GM18517 (cell line): Measurements from ENCODE around the gene OSBPL5.

ENCODE experiments used
- ATAC-seq: cut with Tn5 transposase; IDR thresholded peaks from one replicate; pipeline ENCODE4 v1.9.1; 2021; ENCODE audit warnings: mild to moderate bottlenecking, moderate library complexity; ENCODE audit not compliant: unreplicated experiment

OSBPL5 gene

GRCh38 chr11:3152471-3153110, 12.5 kb downstream of the OSBPL5 start:
- no peak for ATAC-seq

- no peak for ATAC-seq
Observed at GRCh38 chr11:3150726-3151125, 14.4 kb downstream of the OSBPL5 start.

GRCh38 chr11:3149852-3150188, 15.3 kb downstream of the OSBPL5 start:
- ATAC-seq = no peak

GRCh38 chr11:3148990-3149851, 15.9 kb downstream of the OSBPL5 start:
- ATAC-seq = no peak

GRCh38 chr11:3148255-3148989, 16.7 kb downstream of the OSBPL5 start:
- ATAC-seq = no peak

- no peak for ATAC-seq
Observed at GRCh38 chr11:3147626-3148025, 17.5 kb downstream of the OSBPL5 start.

GRCh38 chr11:3147257-3147619, 17.9 kb downstream of the OSBPL5 start:
- no peak for ATAC-seq

- ATAC-seq = no peak
Observed at GRCh38 chr11:3146612-3147256, 18.4 kb downstream of the OSBPL5 start.

GRCh38 chr11:3145206-3145520, 19.9 kb downstream of the OSBPL5 start:
- ATAC-seq = no peak

GRCh38 chr11:3144296-3145205, 20.6 kb downstream of the OSBPL5 start:
- ATAC-seq = no peak

GRCh38 chr11:3143136-3143880, 21.8 kb downstream of the OSBPL5 start:
- ATAC-seq = no peak

- no peak for ATAC-seq
Observed at GRCh38 chr11:3140291-3140603, 24.9 kb downstream of the OSBPL5 start.

- no peak for ATAC-seq
Observed at GRCh38 chr11:3139481-3140290, 25.4 kb downstream of the OSBPL5 start.

GRCh38 chr11:3139086-3139440, 26.0 kb downstream of the OSBPL5 start:
- no peak for ATAC-seq

- no peak for ATAC-seq
Observed at GRCh38 chr11:3138178-3139085, 26.7 kb downstream of the OSBPL5 start.

GRCh38 chr11:3137486-3138177, 27.5 kb downstream of the OSBPL5 start:
- ATAC-seq = no peak

- no peak for ATAC-seq
Observed at GRCh38 chr11:3136546-3137455, 28.3 kb downstream of the OSBPL5 start.
